AG20443 (cell line): Measurements from ENCODE around the gene COMMD8.

ENCODE experiments used
- DNase-seq: peaks from one replicate; pipeline ENCODE4 v3.0.0; 2012; ENCODE audit warnings: low spot score, mixed read lengths

Gene COMMD8

DNA sequence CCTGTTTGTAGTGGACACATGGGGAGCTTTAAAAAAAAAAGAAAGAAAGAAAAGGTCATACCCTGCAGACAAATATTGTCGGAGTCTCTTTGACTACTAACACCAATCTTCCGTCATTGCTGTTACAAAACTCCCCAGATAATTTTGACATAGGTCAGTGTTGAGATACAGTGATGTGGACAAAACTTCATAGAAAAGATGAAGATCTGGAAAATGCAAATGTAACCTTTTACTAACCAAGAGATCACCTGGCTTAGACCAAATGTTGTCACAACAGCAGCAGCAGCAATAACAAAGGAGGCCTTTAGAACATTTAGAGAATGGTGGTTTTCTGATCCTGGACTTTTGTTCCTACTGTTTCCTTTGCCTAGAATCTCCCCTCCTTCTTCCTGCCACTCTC lies 8.1 kb upstream of the COMMD8 start:
- DNase-seq, result no peak

GRCh38 chr4:47471064-47471463 lies 7.6 kb upstream of the COMMD8 start:
- no peak for DNase-seq

DNA sequence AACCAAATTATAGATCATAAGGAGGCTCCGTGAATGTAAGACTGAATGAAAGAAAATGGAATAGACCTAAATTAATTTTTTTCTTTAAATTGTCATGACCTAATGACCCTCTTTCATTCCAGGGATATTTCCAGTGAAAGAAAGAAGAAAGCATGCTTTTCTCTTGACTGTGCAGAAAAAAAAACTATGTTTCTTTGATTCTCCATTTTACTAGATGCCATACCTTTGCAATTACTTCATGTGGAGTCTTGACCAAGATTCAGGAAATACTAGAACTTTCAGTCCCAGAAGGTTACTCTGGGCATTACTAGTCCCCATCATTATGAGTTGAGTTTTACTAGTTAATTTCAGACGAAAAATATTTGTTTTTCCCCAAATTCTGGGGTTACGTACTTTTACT lies 6.4 kb upstream of the COMMD8 start:
- peak; percentile 34 for DNase-seq

DNA sequence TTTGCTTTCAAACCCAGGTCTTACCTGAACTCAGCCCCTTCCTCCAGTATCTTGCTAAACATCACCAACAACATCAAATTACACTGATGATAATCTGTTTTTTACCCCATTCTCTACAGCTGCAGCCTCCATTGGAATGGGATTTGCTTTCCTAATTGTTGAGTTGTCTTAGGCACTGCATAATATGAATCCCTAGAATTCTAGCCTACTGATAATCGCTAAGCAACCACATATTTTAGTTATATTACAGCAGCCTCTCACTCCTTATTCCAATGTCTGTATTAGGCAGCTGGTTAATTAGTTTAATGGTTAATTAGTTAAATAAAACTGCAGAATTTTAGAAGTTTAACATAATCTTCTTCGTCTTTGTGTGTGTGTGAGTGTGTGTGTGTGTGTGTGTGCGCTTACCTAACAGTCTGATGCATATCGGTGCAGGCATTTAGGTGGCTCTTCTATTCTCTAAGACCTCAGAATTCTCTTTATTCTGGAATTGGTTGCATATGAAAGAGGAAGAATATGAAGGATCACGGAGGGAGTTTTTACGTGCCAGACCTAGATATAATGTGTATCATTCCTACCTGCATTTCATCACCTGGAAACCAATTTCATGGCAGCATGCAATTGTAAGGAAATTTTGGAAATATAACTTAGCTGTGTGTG lies 5.3 kb upstream of the COMMD8 start:
- DNase-seq, result peak; percentile 31

- DNase-seq, result no peak
These were observed 2.7 kb upstream of the COMMD8 start for GRCh38 chr4:47466056-47466785.

DNA sequence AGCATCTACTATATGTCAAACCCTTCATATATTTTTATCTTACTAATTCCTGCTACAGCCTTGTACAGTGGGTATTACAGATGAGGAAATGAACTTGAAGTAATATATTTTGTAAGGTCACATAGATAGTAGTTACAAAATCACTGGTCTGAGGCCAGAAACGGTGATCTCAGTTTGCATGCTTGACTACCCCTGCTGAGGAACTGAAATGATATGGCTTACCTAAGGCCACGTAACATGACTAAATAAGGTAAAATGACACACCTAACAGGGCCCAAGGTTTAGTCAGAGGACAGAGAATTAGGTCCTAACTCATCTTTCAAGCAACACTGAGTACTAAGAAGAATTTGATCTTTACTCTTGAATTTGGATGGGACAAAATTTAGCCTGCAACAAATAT lies 1.5 kb upstream of the COMMD8 start:
- no peak for DNase-seq

GRCh38 chr4:47462799-47463234 lies 685 bp downstream of the COMMD8 start:
- peak; percentile 11 for DNase-seq

DNA sequence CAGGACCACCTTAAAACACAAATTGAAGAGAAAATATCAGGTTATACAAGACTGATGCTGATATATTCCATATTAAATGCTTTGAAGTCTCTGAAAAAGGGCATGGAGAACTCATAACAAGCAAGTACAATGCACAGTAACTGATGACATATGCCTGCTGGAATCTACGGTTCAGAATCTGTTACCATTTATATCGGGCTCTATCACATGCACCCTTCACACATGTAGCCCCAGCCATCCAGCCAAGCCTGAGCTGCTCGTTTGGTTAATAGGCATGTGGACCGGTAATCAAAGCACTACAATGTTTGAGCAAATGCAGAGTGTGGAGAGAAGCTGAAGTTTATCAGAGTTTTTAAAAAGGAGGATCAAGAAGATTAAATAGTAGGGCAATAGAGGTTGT lies 11.8 kb downstream of the COMMD8 start:
- DNase-seq, result peak; percentile 40

- DNase-seq, result no peak
These were observed 19.5 kb downstream of the COMMD8 start for GRCh38 chr4:47444031-47444430.

GRCh38 chr4:47442980-47443379 lies 20.5 kb downstream of the COMMD8 start:
- no peak for DNase-seq

- DNase-seq, result no peak
These were observed 28.6 kb downstream of the COMMD8 start for GRCh38 chr4:47434931-47435330.

GRCh38 chr4:47432749-47433148 lies 30.8 kb downstream of the COMMD8 start:
- DNase-seq, result no peak

DNA sequence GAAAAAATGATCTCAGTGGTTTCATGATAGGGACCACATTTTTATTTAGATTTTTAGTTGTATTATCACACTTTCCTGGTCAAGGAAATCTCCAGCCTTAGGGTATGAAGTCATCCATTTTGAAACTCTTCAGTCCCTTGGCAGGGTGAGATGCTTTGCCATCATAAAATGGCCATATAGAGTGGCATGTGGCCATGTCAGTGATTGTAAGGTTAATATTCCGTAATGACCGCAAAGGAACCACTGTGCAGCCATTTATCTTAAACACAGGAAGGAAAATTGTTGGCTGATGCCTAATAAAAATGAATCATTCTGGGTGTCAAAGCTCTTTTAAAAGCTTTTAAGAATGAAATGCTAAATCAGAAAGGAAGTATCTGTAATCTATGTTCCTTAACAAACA lies 35.6 kb downstream of the COMMD8 start:
- no peak for DNase-seq

GRCh38 chr4:47425628-47426027 lies 37.9 kb downstream of the COMMD8 start:
- DNase-seq, result no peak

DNA sequence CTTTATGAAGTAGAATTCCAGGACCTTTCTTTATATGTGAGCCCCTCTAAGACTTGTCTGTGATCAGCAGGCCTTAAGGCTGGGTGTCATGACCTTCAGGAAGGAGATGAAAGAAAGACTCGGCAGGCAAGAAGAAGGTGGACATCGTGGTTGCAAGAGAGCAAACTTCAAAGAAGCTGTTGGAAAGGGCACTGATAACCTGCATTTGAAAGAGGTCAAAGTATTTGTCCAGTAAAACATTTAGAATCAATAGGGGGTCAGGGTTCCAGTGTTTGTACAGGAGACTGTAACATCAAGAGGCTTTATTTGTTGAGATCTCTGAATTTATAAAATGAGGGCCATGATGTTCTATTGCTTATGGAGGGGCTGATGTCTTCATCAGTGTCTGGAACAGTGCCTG lies 44.2 kb downstream of the COMMD8 start:
- DNase-seq, result no peak

DNA sequence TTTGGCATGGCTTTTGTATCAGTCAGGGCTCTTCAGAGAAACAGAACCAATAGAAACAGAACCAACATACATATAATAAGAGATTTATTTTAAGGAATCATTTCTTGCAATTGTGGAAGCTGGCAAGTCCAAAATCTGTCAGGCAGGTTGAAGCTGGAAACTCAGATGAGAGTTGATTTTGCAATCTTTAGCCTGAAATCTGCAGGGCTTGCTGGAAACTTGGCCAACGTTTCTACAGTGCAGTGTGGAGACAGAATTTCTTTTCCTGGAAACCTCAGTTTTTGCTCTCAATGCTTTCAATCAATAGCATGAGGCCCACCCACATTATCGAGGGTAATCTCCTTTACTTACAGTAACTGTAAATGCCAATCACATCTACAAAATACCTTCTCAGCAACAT lies 45.4 kb downstream of the COMMD8 start:
- DNase-seq, result no peak

DNA sequence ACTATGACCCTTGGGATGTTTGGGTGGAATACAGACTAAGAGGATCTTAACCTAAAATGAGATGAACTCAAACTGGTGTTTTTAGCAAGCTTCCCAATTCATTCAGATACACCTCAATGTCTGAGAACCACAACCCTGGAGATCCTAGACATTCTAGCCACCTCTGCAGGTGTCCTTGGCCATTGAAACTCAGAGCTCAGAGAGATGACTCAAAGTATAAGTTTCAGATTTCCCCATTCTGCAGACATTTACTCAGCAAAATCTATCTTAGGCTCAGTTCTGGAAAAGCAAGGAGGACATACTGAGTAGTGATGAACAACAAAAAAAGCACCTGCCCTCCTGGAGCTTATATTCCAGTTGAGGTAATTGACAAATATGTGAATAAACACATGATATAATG lies 47.8 kb downstream of the COMMD8 start:
- no peak for DNase-seq

- no peak for DNase-seq
These were observed 50.0 kb downstream of the COMMD8 start for GRCh38 chr4:47413521-47413920.

DNA sequence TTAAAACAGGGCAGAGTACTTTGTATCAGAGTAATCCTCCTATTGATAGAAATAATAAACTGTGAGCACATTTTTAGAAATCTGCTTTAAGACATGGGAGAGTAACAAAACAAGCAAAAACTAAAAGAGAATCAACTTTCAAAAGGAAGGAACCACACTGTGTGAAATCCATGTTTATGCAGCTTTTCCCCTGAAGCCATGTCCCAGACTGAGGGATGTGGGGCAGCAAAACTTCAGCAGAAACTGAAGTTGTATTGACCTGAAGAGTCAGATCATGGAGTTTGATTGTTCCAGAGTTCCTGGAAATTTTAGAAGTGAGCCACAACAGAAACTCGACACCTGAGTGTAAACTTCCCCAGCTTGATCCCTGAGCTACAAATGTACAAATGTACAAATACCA lies 53.2 kb downstream of the COMMD8 start:
- DNase-seq, result no peak

- DNase-seq, result no peak
These were observed 57.1 kb downstream of the COMMD8 start for GRCh38 chr4:47406408-47406807.
